H1 (cell line): ENCODE data around the gene WNT1. TPM values are rescaled to one million over a fixed set of nuclear protein-coding genes. Genes with fewer than 3 reads are reported as not detected.
A peak's percentile ranks its signal among the peaks of the same experiment; 100 is the strongest.

ENCODE experiments used
- CTCF ChIA-PET: fragments of 300-600 bp; sonication (Branson Sonifier 250); formaldehyde crosslinking; loops from one replicate; lab custom pipeline; 2021; ENCODE audit not compliant: partially characterized antibody; lab: Charles Lee
- POLR2A ChIA-PET: fragments of 300-600 bp; sonication (Branson Sonifier 250); formaldehyde crosslinking; loops from one replicate; lab custom pipeline; 2021; ENCODE audit warnings: inconsistent platforms; ENCODE audit not compliant: partially characterized antibody; lab: Charles Lee
- DNase-seq, 2 experiments: peaks; one replicate each; pipeline versions ENCODE4 v3.0.0 to v3.0.0-alpha.2; 2010 to 2022; ENCODE audit warnings: low spot score in 2 of 2, low read depth in 1 of 2, mixed read lengths in 1 of 2
- FAIRE-seq: peaks from 2 replicates; lab custom pipeline; 2011; peaks lifted over from hg19 to GRCh38; lab: Jason Lieb, UNC
- H2AFZ ChIP-seq: 2 replicates; pipeline ENCODE4 v1.8.1; 2012; ENCODE audit warnings: low read length, inconsistent platforms
- H2AK5ac ChIP-seq: 2 replicates; pipeline ENCODE4 v1.6.1; 2013; ENCODE audit warnings: low read depth, low read length
- H2BK120ac ChIP-seq: replicated peaks from 2 replicates; pipeline ENCODE3; 2013; ENCODE audit warnings: low read depth, low read length, inconsistent platforms
- H2BK12ac ChIP-seq: 2 replicates; pipeline ENCODE4 v1.6.1; 2013; ENCODE audit warnings: low read depth, low read length
- H2BK15ac ChIP-seq: 2 replicates; pipeline ENCODE4 v1.6.1; 2013; ENCODE audit warnings: low read length
- H2BK20ac ChIP-seq: 2 replicates; pipeline ENCODE4 v1.6.1; 2013; ENCODE audit warnings: low read length
- H2BK5ac ChIP-seq: 2 replicates; pipeline ENCODE4 v1.6.1; 2013; ENCODE audit warnings: low read depth, low read length
- H3K14ac ChIP-seq: 2 replicates; pipeline ENCODE4 v1.6.1; 2013; ENCODE audit warnings: inconsistent platforms; ENCODE audit not compliant: insufficient read length
- H3K18ac ChIP-seq: 2 replicates; pipeline ENCODE4 v1.6.1; 2013; ENCODE audit warnings: low read length; ENCODE audit errors: extremely low read depth
- H3K23ac ChIP-seq: 2 replicates; pipeline ENCODE4 v1.6.1; 2013; ENCODE audit warnings: inconsistent platforms; ENCODE audit not compliant: insufficient read length
- H3K23me2 ChIP-seq: 2 replicates; pipeline ENCODE4 v1.6.1; 2013; ENCODE audit warnings: low read depth, low read length
- H3K27ac ChIP-seq: 2 replicates; pipeline ENCODE4 v1.6.1; 2011; ENCODE audit warnings: low read depth, low read length, inconsistent platforms
- H3K27me3 ChIP-seq, 4 experiments: replicated peaks in 1 of 4; 1 replicate in 1 of 4; 2 replicates in 3 of 4; pipeline versions ENCODE4 v1.6.1 to v1.8.1; 2011 to 2013; ENCODE audit warnings: low read length in 3 of 4, mild to moderate bottlenecking in 3 of 4, inconsistent platforms in 2 of 4, mixed read lengths in 2 of 4, moderate library complexity in 1 of 4; ENCODE audit not compliant: control insufficient read depth in 3 of 4, insufficient read depth in 3 of 4; ENCODE audit errors: extremely low read depth in 1 of 4
- H3K36me3 ChIP-seq, 4 experiments: 2 replicates each; pipeline versions ENCODE4 v1.6.1 to v1.8.1; 2011 to 2013; ENCODE audit warnings: mild to moderate bottlenecking in 4 of 4, low read length in 3 of 4, moderate library complexity in 2 of 4, control low read depth in 1 of 4, inconsistent platforms in 1 of 4; ENCODE audit not compliant: insufficient read depth in 4 of 4, control insufficient read depth in 2 of 4
- H3K4ac ChIP-seq: replicated peaks from 2 replicates; pipeline ENCODE3; 2013; ENCODE audit warnings: low read length, low read depth, mixed read lengths, inconsistent platforms; ENCODE audit not compliant: insufficient read length
- H3K4me1 ChIP-seq, 4 experiments: replicated peaks in 1 of 4; 1 replicate in 1 of 4; 2 replicates in 3 of 4; pipeline versions ENCODE4 v1.6.1 to v1.8.1; 2011 to 2013; ENCODE audit warnings: low read length in 3 of 4, inconsistent platforms in 2 of 4, mixed read lengths in 1 of 4; ENCODE audit not compliant: insufficient read depth in 4 of 4, control insufficient read depth in 3 of 4
- H3K4me2 ChIP-seq, 2 experiments: 2 replicates each; pipeline versions ENCODE4 v1.6.1 to v1.8.1; 2011 to 2013; ENCODE audit warnings: low read depth in 2 of 2, low read length in 2 of 2, control low read depth in 1 of 2, inconsistent platforms in 1 of 2, mild to moderate bottlenecking in 1 of 2; ENCODE audit not compliant: insufficient read depth in 1 of 2
- H3K4me3 ChIP-seq, 4 experiments: fragments of 200-600, 300-600 bp in 1 of 4; sonication (generic), shearing (Covaris generic), sonication (Bioruptor Twin) in 1 of 4; 2 replicates each; pipeline versions ENCODE4 v1.5.1 to v1.8.1; 2011 to 2016; ENCODE audit warnings: low read length in 4 of 4, low read depth in 3 of 4, control low read depth in 2 of 4, inconsistent platforms in 2 of 4, mild to moderate bottlenecking in 2 of 4, mixed read lengths in 1 of 4, moderate library complexity in 1 of 4; ENCODE audit not compliant: insufficient read depth in 2 of 4; ENCODE audit errors: extremely low read depth in 1 of 4
- H3K56ac ChIP-seq: replicated peaks from 2 replicates; pipeline ENCODE3; 2013; ENCODE audit warnings: low read depth, mild to moderate bottlenecking, mixed read lengths, low read length, inconsistent platforms; ENCODE audit not compliant: insufficient read length
- H3K79me1 ChIP-seq: 2 replicates; pipeline ENCODE4 v1.6.1; 2013; ENCODE audit warnings: low read depth, low read length, control low read depth
- H3K79me2 ChIP-seq, 2 experiments: 2 replicates each; pipeline versions ENCODE4 v1.6.1 to v1.8.1; 2012 to 2013; ENCODE audit warnings: low read length in 2 of 2, mild to moderate bottlenecking in 2 of 2, inconsistent platforms in 1 of 2; ENCODE audit not compliant: insufficient read depth in 2 of 2, control insufficient read depth in 1 of 2
- H3K9ac ChIP-seq, 4 experiments: replicated peaks in 1 of 4; 1 replicate in 1 of 4; 2 replicates in 3 of 4; pipeline versions ENCODE4 v1.6.1 to v1.8.1; 2011 to 2013; ENCODE audit warnings: low read depth in 3 of 4, low read length in 3 of 4, control low read depth in 2 of 4, mild to moderate bottlenecking in 2 of 4, moderate library complexity in 2 of 4, inconsistent platforms in 1 of 4; ENCODE audit errors: extremely low read depth in 1 of 4
- H3K9me3 ChIP-seq, 2 experiments: 2 replicates each; pipeline versions ENCODE4 v1.6.1 to v1.8.1; 2012 to 2013; ENCODE audit warnings: mild to moderate bottlenecking in 2 of 2, moderate library complexity in 2 of 2, control low read depth in 1 of 2, inconsistent platforms in 1 of 2, low read depth in 1 of 2, low read length in 1 of 2, mixed read lengths in 1 of 2; ENCODE audit not compliant: insufficient read depth in 2 of 2
- H4K20me1 ChIP-seq, 2 experiments: replicated peaks in 1 of 2; 2 replicates each; pipeline versions ENCODE3 to v1.8.1; 2011 to 2013; ENCODE audit warnings: inconsistent platforms in 2 of 2, low read length in 2 of 2, mild to moderate bottlenecking in 1 of 2; ENCODE audit not compliant: insufficient read depth in 2 of 2, control insufficient read depth in 1 of 2
- H4K5ac ChIP-seq: 2 replicates; pipeline ENCODE4 v1.6.1; 2013; ENCODE audit warnings: low read length, low read depth, mixed read lengths, inconsistent platforms; ENCODE audit not compliant: insufficient read length
- H4K8ac ChIP-seq: 2 replicates; pipeline ENCODE4 v1.8.0; 2013; ENCODE audit warnings: mild to moderate bottlenecking, moderate library complexity, low read length, inconsistent platforms; ENCODE audit not compliant: insufficient read depth; ENCODE audit errors: extremely low read depth
- H4K91ac ChIP-seq: replicated peaks from 2 replicates; pipeline ENCODE3; 2013; ENCODE audit warnings: low read length, mixed read lengths, inconsistent platforms; ENCODE audit not compliant: insufficient read length
- GTF2F1 ChIP-seq: IDR thresholded peaks from 2 replicates; pipeline ENCODE4 v1.6.1; 2012; ENCODE audit warnings: low read depth, low read length, improper control_type of control experiment, borderline replicate concordance
- HDAC2 ChIP-seq, 2 experiments: fragments of 300-600 bp in 1 of 2; sonication (generic) in 1 of 2; IDR thresholded peaks; 2 replicates each; pipeline ENCODE4 v1.6.1; 2011 to 2012; ENCODE audit warnings: low read depth in 2 of 2, low read length in 2 of 2, mild to moderate bottlenecking in 2 of 2, moderate library complexity in 2 of 2, borderline replicate concordance in 1 of 2, inconsistent platforms in 1 of 2
- KDM4A ChIP-seq: IDR thresholded peaks from one replicate; pipeline ENCODE4 v1.7.1; 2012; ENCODE audit warnings: low read depth, mild to moderate bottlenecking, moderate library complexity, low read length, inconsistent platforms; ENCODE audit not compliant: severe bottlenecking
- KDM5A ChIP-seq: fragments of 200-600 bp; IDR thresholded peaks from 2 replicates; pipeline ENCODE4 v1.7.1; 2012; ENCODE audit warnings: mild to moderate bottlenecking, low read length, inconsistent platforms, mixed read lengths
- MAX ChIP-seq: IDR thresholded peaks from 2 replicates; pipeline ENCODE4 v1.6.1; 2012; ENCODE audit warnings: inconsistent platforms
- RBBP5 ChIP-seq: IDR thresholded peaks from 2 replicates; pipeline ENCODE4 v1.7.1; 2012; ENCODE audit warnings: low read depth, mild to moderate bottlenecking, inconsistent platforms, low read length, moderate library complexity, borderline replicate concordance
- RNF2 ChIP-seq: fragments of 200-900, 300-1000 bp; sonication (generic); IDR thresholded peaks from 2 replicates; pipeline ENCODE4 v1.7.1; 2016; ENCODE audit warnings: borderline replicate concordance, low read depth, mild to moderate bottlenecking, antibody characterized with exemption, low read length; ENCODE audit not compliant: poor library complexity, severe bottlenecking; ENCODE audit errors: missing control alignments
- SIN3A ChIP-seq, 2 experiments: IDR thresholded peaks in 1 of 2; conservative IDR thresholded peaks in 1 of 2; 2 replicates each; pipeline ENCODE4 v1.6.1; 2011 to 2012; ENCODE audit warnings: low read length in 2 of 2, improper control_type of control experiment in 1 of 2, low read depth in 1 of 2, mild to moderate bottlenecking in 1 of 2
- SIX5 ChIP-seq: IDR thresholded peaks from 2 replicates; pipeline ENCODE4 v1.6.1; 2011; ENCODE audit warnings: mild to moderate bottlenecking, low read depth, low read length
- WGBS, 2 experiments: shearing (Covaris generic) in 1 of 2; methylation state at CpG; one replicate each; pipeline versions ENCODE4 v1.1.6 to v1.1.7; 2013 to 2015; ENCODE audit warnings: low lambda C conversion rate in 2 of 2, mixed read lengths in 2 of 2, inconsistent platforms in 1 of 2, low coverage in 1 of 2, missing lambda C conversion rate in 1 of 2; ENCODE audit not compliant: insufficient replicate concordance in 2 of 2, insufficient coverage in 1 of 2, insufficient read length in 1 of 2; ENCODE audit errors: extremely low coverage in 1 of 2, missing lambda C conversion rate in 1 of 2; 5-methylcytosine and 5-hydroxymethylcytosine counted together
- polyA plus RNA-seq, 7 experiments: library from polyadenylated mRNA; depleted of rRNA in 3 of 7; stranded (reverse) in 5 of 7; unstranded in 2 of 7; fragments of >200 nt in 5 of 7; fragments of 200-250 nt in 2 of 7; gene quantifications; 1 replicate in 5 of 7; 2 replicates in 1 of 7; 4 replicates in 1 of 7; pipeline versions ENCODE4 v1.2.1 to v1.2.3, GENCODE V29; 2011 to 2013; ENCODE audit warnings: missing spikeins in 2 of 7, mixed read lengths in 2 of 7
- total RNA-seq: library from RNA; stranded (reverse); fragmentation: NEBNext Ultra II Directional; extraction: Animal tissue kit (Norgen Biotek cat#: 25700); gene quantifications from 2 replicates; pipeline ENCODE4 v1.2.1, GENCODE V29; 2021

WNT1 gene
- total and polyA plus RNA-seq, 2 of the 8 experiments (the other 6 are each of a cell fraction or from before 2014, with no cell fraction given) = not detected

- POLR2A ChIA-PET = interaction anchor here (0.9 to 5.0 kb wide), 10 partner anchors 10 to 132 kb away, joined by 3 to 24 read pairs (median 7); partner anchors contain the start of genes PRKAG1, TUBA1B and WNT1
- TF ChIP-seq RBBP5 (no peak), KDM4A (peak; percentile 70), KDM5A (no peak), SIX5 (no peak), GTF2F1 (no peak), SIN3A (conservative IDR thresholded peaks at IDR 0.05 in 1 of 2, IDR thresholded peaks at IDR 0.05 in 1 of 2; ENCODE audit: low read depth in 1 of 2, low read length in 2 of 2) (0 out of 4 replicates have a peak, but pooled peaks have one; percentile 9 to 19), HDAC2 (IDR thresholded peaks at IDR 0.05; ENCODE audit: borderline replicate concordance in 1 of 2, low read depth in 2 of 2, low read length in 2 of 2) (peak in 1 of 2 experiments; percentile 45; a peak in 1 of 4 replicates), RNF2 (peak; percentile 56), MAX (peak; percentile 98)
Measured at GRCh38 chr12:48998497-48999353, 20.6 kb downstream of the WNT1 start.

More at GRCh38 chr12:48998497-48999353, 20.6 kb downstream of the WNT1 start:
- H3K23me2 ChIP-seq = peaks cover 21% of the 10 kb centered on the region; the same call in 1 of the 2 replicates
- H3K4ac ChIP-seq = no peak overlapping the region
- H3K27ac ChIP-seq = no peak overlapping the region
- H3K14ac ChIP-seq = no peak overlapping the region
- H2BK5ac ChIP-seq = no peak overlapping the region
- H4K8ac ChIP-seq = peak overlapping the region; percentile 40
- H2BK15ac ChIP-seq = no peak overlapping the region
- H2BK12ac ChIP-seq = no peak overlapping the region
- FAIRE-seq (no peak), DNase-seq (peak in 1 of 2 experiments; percentile 82)
- CTCF ChIA-PET = interaction anchor here (0.7 to 31.7 kb wide), 21 partner anchors 14 to 336 kb away, joined by 3 to 1336 read pairs (median 5); partner anchors contain the start of genes ARF3, DDX23, DHH and KMT2D
- H3K9me3 ChIP-seq = 0 out of 4 replicates have a peak, but pooled peaks cover 0 to 2% of the 10 kb centered on the region in 2 experiments
- H3K9ac ChIP-seq = no peak overlapping the region; a peak in 1 of 7 replicates
- H2AK5ac ChIP-seq = no peak overlapping the region
- H3K79me1 ChIP-seq = no peaks in the 10 kb centered on the region
- H4K5ac ChIP-seq = no peak overlapping the region
- no peak overlapping the region for H2BK20ac ChIP-seq
- no peak overlapping the region for H3K18ac ChIP-seq
- H4K20me1 ChIP-seq = peaks cover 0 to 5% of the 10 kb centered on the region in 2 experiments
- H2BK120ac ChIP-seq = no peak overlapping the region
- no peak overlapping the region for H3K23ac ChIP-seq
- H3K4me1 ChIP-seq = peaks cover 10 to 29% (median 16%) of the 10 kb centered on the region in 4 experiments
- H3K36me3 ChIP-seq = no peaks in the 10 kb centered on the region; a peak in 1 of 8 replicates
- H3K4me2 ChIP-seq = peak overlapping the region; percentile 57 to 87
- H2AFZ ChIP-seq = no peak overlapping the region
- H4K91ac ChIP-seq = peak overlapping the region; percentile 17
- H3K56ac ChIP-seq = no peak overlapping the region
- WGBS, 2 experiments = 6% methylated on average over 15 of the region's 48 CpGs; no CpG with 5 or more reads in 1 of the 2 experiments
- no peaks in the 10 kb centered on the region for H3K79me2 ChIP-seq
- H3K4me3 ChIP-seq = peak overlapping the region; percentile 37 to 68 (median 56)
- peaks cover 51 to 70% (median 68%) of the 10 kb centered on the region in 4 experiments for H3K27me3 ChIP-seq
